SHP77 treated with DMSO at 0.1 percent for 48 hours (cell line): ENCODE measurements around the gene KCNAB2.
"Not testable (repeated sequence)": the region's sequence is repeated elsewhere in the genome, so short reads cannot be mapped to it uniquely, and the experiment has no call there.

ENCODE experiments used
- DNase-seq: peaks from one replicate; lab custom pipeline; 2025; lab: John Stamatoyannopoulos, UW

The KCNAB2 gene

GRCh38 chr1:6010554-6010953, 35.1 kb upstream of the KCNAB2 start:
- DNase-seq, result no peak

GRCh38 chr1:6011161-6011945, 34.3 kb upstream of the KCNAB2 start:
- DNase-seq, result no peak

- no peak for DNase-seq
These were observed 33.8 kb upstream of the KCNAB2 start for GRCh38 chr1:6011946-6012258.

- DNase-seq, result no peak
These were observed 33.0 kb upstream of the KCNAB2 start for GRCh38 chr1:6012529-6013318.

GRCh38 chr1:6013491-6013890, 32.2 kb upstream of the KCNAB2 start:
- DNase-seq, result no peak

- DNase-seq, result no peak
These were observed 31.3 kb upstream of the KCNAB2 start for GRCh38 chr1:6014130-6014999.

GRCh38 chr1:6016191-6016865, 29.4 kb upstream of the KCNAB2 start:
- no peak for DNase-seq

GRCh38 chr1:6017654-6018053, 28.0 kb upstream of the KCNAB2 start:
- DNase-seq, result not testable (repeated sequence)

- DNase-seq, result no peak
These were observed 26.4 kb upstream of the KCNAB2 start for GRCh38 chr1:6019166-6019845.

- no peak for DNase-seq
These were observed 23.5 kb upstream of the KCNAB2 start for GRCh38 chr1:6022193-6022592.

- DNase-seq, result no peak
These were observed 22.3 kb upstream of the KCNAB2 start for GRCh38 chr1:6023346-6023745.

- no peak for DNase-seq
These were observed 21.3 kb upstream of the KCNAB2 start for GRCh38 chr1:6024376-6024775.

GRCh38 chr1:6025269-6026094, 20.2 kb upstream of the KCNAB2 start:
- DNase-seq, result no peak

GRCh38 chr1:6026095-6026809, 19.4 kb upstream of the KCNAB2 start:
- peak; percentile 74 for DNase-seq

- DNase-seq, result no peak
These were observed 18.1 kb upstream of the KCNAB2 start for GRCh38 chr1:6027591-6027990.

- no peak for DNase-seq
These were observed 17.4 kb upstream of the KCNAB2 start for GRCh38 chr1:6028042-6028850.

- DNase-seq, result no peak
These were observed 16.3 kb upstream of the KCNAB2 start for GRCh38 chr1:6029351-6029750.

GRCh38 chr1:6030132-6030531, 15.6 kb upstream of the KCNAB2 start:
- DNase-seq, result no peak
